SK-N-SH (cell line): ENCODE measurements around the gene ATP5F1D. TPM values are rescaled to one million over a fixed set of nuclear protein-coding genes. Genes with fewer than 3 reads are reported as not detected.

Experiments used
- CTCF ChIA-PET: fragments of 300-600, 350-600 bp; formaldehyde crosslinking; extraction: SDS; loops from one replicate; lab custom pipeline; 2021; lab: Yijun Ruan, JAX
- POLR2A ChIA-PET: fragments of 350-600 bp; sonication (Branson Sonifier 250); formaldehyde crosslinking; extraction: SDS; loops from one replicate; lab custom pipeline; 2020; ENCODE audit warnings: antibody characterized with exemption, inconsistent platforms; lab: Yijun Ruan, JAX
- DNase-seq: peaks from one replicate; pipeline ENCODE4 v3.0.0; 2012
- H2AFZ ChIP-seq: fragments of 200-600 bp; sonication (generic); 2 replicates; pipeline ENCODE4 v1.8.1; 2016; ENCODE audit warnings: antibody characterized with exemption, mild to moderate bottlenecking, low read depth
- H3F3A ChIP-seq: fragments of 200-600 bp; sonication (generic); replicated peaks from 2 replicates; pipeline ENCODE3; 2016; ENCODE audit warnings: antibody characterized with exemption, mild to moderate bottlenecking; ENCODE audit not compliant: insufficient read depth
- H3K27ac ChIP-seq, 2 experiments: fragments of 200-500 bp in 1 of 2; fragments of 200-600 bp in 1 of 2; sonication (Bioruptor generic) in 1 of 2; sonication (generic), shearing (Covaris generic) in 1 of 2; 2 replicates each; pipeline versions ENCODE4 v1.5.1 to v1.6.1; 2014 to 2016; ENCODE audit warnings: low read depth in 2 of 2, inconsistent platforms in 1 of 2, low read length in 1 of 2, mild to moderate bottlenecking in 1 of 2, mixed read lengths in 1 of 2
- H3K27me3 ChIP-seq: fragments of 200-600 bp; sonication (generic), shearing (Covaris generic); 2 replicates; pipeline ENCODE4 v1.6.1; 2016; ENCODE audit warnings: mixed run types; ENCODE audit not compliant: insufficient read depth
- H3K36me3 ChIP-seq, 2 experiments: fragments of 200-500 bp in 1 of 2; fragments of 200-600 bp in 1 of 2; sonication (Bioruptor generic) in 1 of 2; sonication (generic) in 1 of 2; replicated peaks in 1 of 2; 2 replicates each; pipeline versions ENCODE3 to v1.5.1; 2014 to 2016; ENCODE audit warnings: low read length in 1 of 2, mild to moderate bottlenecking in 1 of 2; ENCODE audit not compliant: insufficient read depth in 2 of 2, control insufficient read depth in 1 of 2
- H3K4me1 ChIP-seq, 2 experiments: fragments of 200-500 bp in 1 of 2; fragments of 200-600 bp in 1 of 2; sonication (Bioruptor generic) in 1 of 2; sonication (generic), shearing (Covaris generic) in 1 of 2; 2 replicates each; pipeline versions ENCODE4 v1.5.1 to v1.6.1; 2014 to 2016; ENCODE audit warnings: low read depth in 1 of 2, low read length in 1 of 2, mixed run types in 1 of 2; ENCODE audit not compliant: insufficient read depth in 2 of 2, control insufficient read depth in 1 of 2
- H3K4me2 ChIP-seq: fragments of 200-600 bp; sonication (generic), shearing (Covaris generic); 2 replicates; pipeline ENCODE4 v1.6.1; 2017; ENCODE audit warnings: mixed run types
- H3K4me3 ChIP-seq, 2 experiments: fragments of 200-500 bp in 1 of 2; fragments of 200-600 bp in 1 of 2; sonication (Bioruptor generic) in 1 of 2; sonication (generic), shearing (Covaris generic) in 1 of 2; 2 replicates each; pipeline versions ENCODE4 v1.5.1 to v1.8.1; 2014 to 2016; ENCODE audit warnings: low read depth in 2 of 2, inconsistent platforms in 1 of 2, low read length in 1 of 2, mild to moderate bottlenecking in 1 of 2, mixed read lengths in 1 of 2, moderate library complexity in 1 of 2
- H3K79me2 ChIP-seq: fragments of 200-600 bp; sonication (generic); 2 replicates; pipeline ENCODE4 v1.8.1; 2017; ENCODE audit warnings: mild to moderate bottlenecking; ENCODE audit not compliant: insufficient read depth
- H3K9ac ChIP-seq: fragments of 200-600 bp; sonication (generic); 2 replicates; pipeline ENCODE4 v1.6.1; 2017; ENCODE audit warnings: mixed run types
- H3K9me2 ChIP-seq: fragments of 200-600 bp; sonication (generic); 2 replicates; pipeline ENCODE4 v1.6.1; 2017; ENCODE audit warnings: mixed run types
- H3K9me3 ChIP-seq: fragments of 200-600 bp; sonication (generic); 2 replicates; pipeline ENCODE4 v1.6.1; 2017; ENCODE audit warnings: mixed run types, mild to moderate bottlenecking, moderate library complexity
- H4K20me1 ChIP-seq: fragments of 200-600 bp; sonication (generic); 2 replicates; pipeline ENCODE4 v1.6.1; 2017; ENCODE audit warnings: mild to moderate bottlenecking, mixed run types; ENCODE audit not compliant: insufficient read depth
- CHD2 ChIP-seq: fragments of 150-350 bp; IDR thresholded peaks from 2 replicates; pipeline ENCODE4 v1.6.1; 2018; ENCODE audit warnings: low read length; ENCODE audit not compliant: partially characterized antibody
- EP300 ChIP-seq, 2 experiments: IDR thresholded peaks; 2 replicates each; pipeline versions ENCODE4 v1.4.0 to v1.6.1; 2012; ENCODE audit warnings: borderline replicate concordance in 1 of 2, low read depth in 1 of 2, low read length in 1 of 2
- EZH2phosphoT487 ChIP-seq: fragments of 200-600 bp; sonication (generic); IDR thresholded peaks from 2 replicates; pipeline ENCODE4 v1.6.1; 2017; ENCODE audit warnings: low read depth, mixed run types, mild to moderate bottlenecking, antibody characterized with exemption, moderate library complexity, borderline replicate concordance
- FOXJ3 ChIP-seq: sonication (generic); formaldehyde crosslinking; IDR thresholded peaks from 2 replicates; pipeline ENCODE4 v1.5.1; 2020; ENCODE audit warnings: mild to moderate bottlenecking, missing genetic modification reagents
- FOXM1 ChIP-seq: IDR thresholded peaks from 2 replicates; pipeline ENCODE4 v1.4.0; 2012; ENCODE audit warnings: low read depth, mild to moderate bottlenecking
- JUND ChIP-seq: IDR thresholded peaks from 2 replicates; pipeline ENCODE4 v1.4.0; 2012
- MXI1 ChIP-seq: IDR thresholded peaks from 2 replicates; pipeline ENCODE4 v1.6.1; 2012; ENCODE audit warnings: mild to moderate bottlenecking, low read depth, low read length, improper control_type of control experiment
- NRF1 ChIP-seq: IDR thresholded peaks from 2 replicates; pipeline ENCODE4 v1.6.1; 2012; ENCODE audit warnings: low read depth, mild to moderate bottlenecking, low read length
- POLR2AphosphoS5 ChIP-seq: IDR thresholded peaks from 2 replicates; pipeline ENCODE4 v1.6.1; 2012; ENCODE audit warnings: low read depth, low read length
- RAD21 ChIP-seq: IDR thresholded peaks from 2 replicates; pipeline ENCODE4 v1.6.1; 2012; ENCODE audit warnings: mild to moderate bottlenecking, low read length
- RFX5 ChIP-seq: IDR thresholded peaks from 2 replicates; pipeline ENCODE4 v1.6.1; 2012; ENCODE audit warnings: mild to moderate bottlenecking, improper control_type of control experiment, low read length
- SMC3 ChIP-seq: IDR thresholded peaks from 2 replicates; pipeline ENCODE4 v1.6.1; 2012; ENCODE audit warnings: low read depth, low read length, improper control_type of control experiment
- TAF1 ChIP-seq: IDR thresholded peaks from 2 replicates; pipeline ENCODE4 v1.6.1; 2012; ENCODE audit warnings: low read depth, mild to moderate bottlenecking, low read length, moderate library complexity, borderline replicate concordance
- TCF12 ChIP-seq: IDR thresholded peaks from 2 replicates; pipeline ENCODE4 v1.4.0; 2012
- TEAD4 ChIP-seq: IDR thresholded peaks from 2 replicates; pipeline ENCODE4 v1.4.0; 2012; ENCODE audit warnings: mild to moderate bottlenecking, borderline replicate concordance; ENCODE audit not compliant: insufficient read depth
- WGBS: methylation state at CpG from one replicate; pipeline ENCODE4 v1.1.6; 2017; ENCODE audit warnings: low lambda C conversion rate; 5-methylcytosine and 5-hydroxymethylcytosine counted together
- polyA plus RNA-seq, 3 experiments: library from polyadenylated mRNA; depleted of rRNA; stranded (reverse); fragments of >200 nt; gene quantifications; 2 replicates each; pipeline ENCODE4 v1.2.3, GENCODE V29; 2012
- TF ChIP-seq, protein P1 (sequence below): IDR thresholded peaks from 2 replicates; pipeline ENCODE4 v1.6.1; 2012; ENCODE audit warnings: mild to moderate bottlenecking, low read depth, low read length, moderate library complexity
- TF ChIP-seq, protein P2 (sequence below): fragments of 150-350 bp; IDR thresholded peaks from 2 replicates; pipeline ENCODE4 v1.6.1; 2017; ENCODE audit warnings: antibody characterized with exemption, low read length, low read depth, borderline replicate concordance
- TF ChIP-seq, protein P3 (sequence below): IDR thresholded peaks from 2 replicates; pipeline ENCODE4 v1.4.0; 2012; ENCODE audit warnings: low read depth, borderline replicate concordance
- TF ChIP-seq, protein P4 (sequence below): IDR thresholded peaks from 2 replicates; pipeline ENCODE4; 2012

Gene ATP5F1D
- polyA plus RNA-seq, 1 of the 3 experiments (the other 2 are of a cell fraction): 226 TPM

DNA sequence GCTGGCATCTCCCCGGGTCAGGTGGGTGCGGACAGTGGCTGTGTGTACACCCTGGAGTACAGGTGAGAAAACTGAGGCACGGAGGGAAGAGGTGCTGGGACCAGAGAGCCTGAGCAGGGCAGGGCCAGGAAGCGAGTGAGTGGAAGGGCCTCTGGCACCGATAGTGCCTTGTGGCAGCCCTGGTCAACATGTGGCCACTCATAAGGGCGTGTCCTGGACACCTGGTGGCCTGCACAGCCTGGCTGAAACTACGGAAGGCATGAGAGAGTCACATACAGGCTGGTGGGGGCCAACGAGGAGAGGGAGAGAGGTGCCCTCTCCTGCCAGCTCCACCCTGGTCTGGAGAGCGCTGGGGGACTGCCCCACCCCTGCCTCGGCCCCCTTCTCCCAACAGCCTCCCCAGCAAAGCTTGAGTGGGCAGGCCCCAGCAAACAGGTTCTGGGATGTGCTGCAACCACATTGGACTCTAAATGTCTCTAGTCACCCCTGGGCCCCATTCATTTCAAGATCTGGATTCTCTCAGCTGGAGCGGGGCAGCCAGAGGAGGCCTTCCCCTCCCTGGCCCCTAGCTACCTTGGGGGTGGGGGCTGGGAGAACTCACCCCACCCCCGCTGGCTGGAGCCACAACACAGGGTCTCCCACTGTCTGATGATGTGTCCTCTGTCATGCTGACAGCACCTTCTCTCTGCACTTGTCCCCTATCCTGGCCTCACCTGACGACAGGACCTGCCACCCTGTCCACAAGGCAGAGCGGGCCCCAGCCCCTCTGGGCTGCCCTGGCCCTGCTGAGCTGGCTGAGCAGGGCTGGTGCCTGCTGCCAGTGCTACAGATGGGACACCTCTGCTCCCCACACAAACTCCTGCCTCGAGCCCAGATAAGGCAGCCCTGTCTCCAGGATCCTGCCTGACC lies 9.6 kb upstream of the ATP5F1D start:
- Histone ChIP-seq H3K4me3 (no peak overlapping the region), H3K9ac (no peak overlapping the region), H3K27ac (no peak overlapping the region), H3K4me1 (peaks cover 0 to 9% of the 10 kb centered on the region in 2 experiments; a peak in 1 of 4 replicates), H3K9me3 (no peaks in the 10 kb centered on the region), H3K79me2 (peaks cover 11% of the 10 kb centered on the region; the same call in 1 of the 2 replicates), H3K4me2 (no peak overlapping the region), H3K9me2 (no peaks in the 10 kb centered on the region), H3K36me3 (peaks cover 0 to 55% of the 10 kb centered on the region in 2 experiments), H2AFZ (no peak overlapping the region), H4K20me1 (peaks cover 24% of the 10 kb centered on the region), H3K27me3 (no peaks in the 10 kb centered on the region), H3F3A (peaks cover 14% of the 10 kb centered on the region)
- ChIA-PET POLR2A (no interaction called here), CTCF (interaction anchor here (1.2 to 5.7 kb wide), 4 partner anchors 10 to 119 kb away, joined by 3 to 82 read pairs (median 4); no protein-coding TSS in a partner anchor)
- 95% methylated on average over 9 of the region's 15 CpGs for WGBS
- TF ChIP-seq FOXM1 (no peak), NRF1 (no peak), POLR2AphosphoS5 (no peak), EP300 (IDR thresholded peaks at IDR 0.05; ENCODE audit: borderline replicate concordance in 1 of 2, low read depth in 1 of 2, low read length in 1 of 2) (no peak), RAD21 (no peak), FOXJ3 (CRISPR knock-in tag) (no peak), TCF12 (no peak), RFX5 (no peak), TAF1 (no peak), MXI1 (no peak), CHD2 (no peak), JUND (no peak), EZH2phosphoT487 (no peak), TEAD4 (no peak), SMC3 (no peak)
- TF ChIP-seq, protein P1, sequence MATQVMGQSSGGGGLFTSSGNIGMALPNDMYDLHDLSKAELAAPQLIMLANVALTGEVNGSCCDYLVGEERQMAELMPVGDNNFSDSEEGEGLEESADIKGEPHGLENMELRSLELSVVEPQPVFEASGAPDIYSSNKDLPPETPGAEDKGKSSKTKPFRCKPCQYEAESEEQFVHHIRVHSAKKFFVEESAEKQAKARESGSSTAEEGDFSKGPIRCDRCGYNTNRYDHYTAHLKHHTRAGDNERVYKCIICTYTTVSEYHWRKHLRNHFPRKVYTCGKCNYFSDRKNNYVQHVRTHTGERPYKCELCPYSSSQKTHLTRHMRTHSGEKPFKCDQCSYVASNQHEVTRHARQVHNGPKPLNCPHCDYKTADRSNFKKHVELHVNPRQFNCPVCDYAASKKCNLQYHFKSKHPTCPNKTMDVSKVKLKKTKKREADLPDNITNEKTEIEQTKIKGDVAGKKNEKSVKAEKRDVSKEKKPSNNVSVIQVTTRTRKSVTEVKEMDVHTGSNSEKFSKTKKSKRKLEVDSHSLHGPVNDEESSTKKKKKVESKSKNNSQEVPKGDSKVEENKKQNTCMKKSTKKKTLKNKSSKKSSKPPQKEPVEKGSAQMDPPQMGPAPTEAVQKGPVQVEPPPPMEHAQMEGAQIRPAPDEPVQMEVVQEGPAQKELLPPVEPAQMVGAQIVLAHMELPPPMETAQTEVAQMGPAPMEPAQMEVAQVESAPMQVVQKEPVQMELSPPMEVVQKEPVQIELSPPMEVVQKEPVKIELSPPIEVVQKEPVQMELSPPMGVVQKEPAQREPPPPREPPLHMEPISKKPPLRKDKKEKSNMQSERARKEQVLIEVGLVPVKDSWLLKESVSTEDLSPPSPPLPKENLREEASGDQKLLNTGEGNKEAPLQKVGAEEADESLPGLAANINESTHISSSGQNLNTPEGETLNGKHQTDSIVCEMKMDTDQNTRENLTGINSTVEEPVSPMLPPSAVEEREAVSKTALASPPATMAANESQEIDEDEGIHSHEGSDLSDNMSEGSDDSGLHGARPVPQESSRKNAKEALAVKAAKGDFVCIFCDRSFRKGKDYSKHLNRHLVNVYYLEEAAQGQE: no peak
- TF ChIP-seq, protein P2, sequence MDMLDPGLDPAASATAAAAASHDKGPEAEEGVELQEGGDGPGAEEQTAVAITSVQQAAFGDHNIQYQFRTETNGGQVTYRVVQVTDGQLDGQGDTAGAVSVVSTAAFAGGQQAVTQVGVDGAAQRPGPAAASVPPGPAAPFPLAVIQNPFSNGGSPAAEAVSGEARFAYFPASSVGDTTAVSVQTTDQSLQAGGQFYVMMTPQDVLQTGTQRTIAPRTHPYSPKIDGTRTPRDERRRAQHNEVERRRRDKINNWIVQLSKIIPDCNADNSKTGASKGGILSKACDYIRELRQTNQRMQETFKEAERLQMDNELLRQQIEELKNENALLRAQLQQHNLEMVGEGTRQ: no peak
- TF ChIP-seq, protein P3, sequence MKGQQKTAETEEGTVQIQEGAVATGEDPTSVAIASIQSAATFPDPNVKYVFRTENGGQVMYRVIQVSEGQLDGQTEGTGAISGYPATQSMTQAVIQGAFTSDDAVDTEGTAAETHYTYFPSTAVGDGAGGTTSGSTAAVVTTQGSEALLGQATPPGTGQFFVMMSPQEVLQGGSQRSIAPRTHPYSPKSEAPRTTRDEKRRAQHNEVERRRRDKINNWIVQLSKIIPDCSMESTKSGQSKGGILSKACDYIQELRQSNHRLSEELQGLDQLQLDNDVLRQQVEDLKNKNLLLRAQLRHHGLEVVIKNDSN: no peak
- TF ChIP-seq, protein P4, sequence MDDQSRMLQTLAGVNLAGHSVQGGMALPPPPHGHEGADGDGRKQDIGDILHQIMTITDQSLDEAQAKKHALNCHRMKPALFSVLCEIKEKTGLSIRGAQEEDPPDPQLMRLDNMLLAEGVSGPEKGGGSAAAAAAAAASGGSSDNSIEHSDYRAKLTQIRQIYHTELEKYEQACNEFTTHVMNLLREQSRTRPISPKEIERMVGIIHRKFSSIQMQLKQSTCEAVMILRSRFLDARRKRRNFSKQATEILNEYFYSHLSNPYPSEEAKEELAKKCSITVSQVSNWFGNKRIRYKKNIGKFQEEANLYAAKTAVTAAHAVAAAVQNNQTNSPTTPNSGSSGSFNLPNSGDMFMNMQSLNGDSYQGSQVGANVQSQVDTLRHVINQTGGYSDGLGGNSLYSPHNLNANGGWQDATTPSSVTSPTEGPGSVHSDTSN: no peak
- no peak for DNase-seq
